Measurements from ENCODE around the gene MAN1C1.

The MAN1C1 gene

DNA sequence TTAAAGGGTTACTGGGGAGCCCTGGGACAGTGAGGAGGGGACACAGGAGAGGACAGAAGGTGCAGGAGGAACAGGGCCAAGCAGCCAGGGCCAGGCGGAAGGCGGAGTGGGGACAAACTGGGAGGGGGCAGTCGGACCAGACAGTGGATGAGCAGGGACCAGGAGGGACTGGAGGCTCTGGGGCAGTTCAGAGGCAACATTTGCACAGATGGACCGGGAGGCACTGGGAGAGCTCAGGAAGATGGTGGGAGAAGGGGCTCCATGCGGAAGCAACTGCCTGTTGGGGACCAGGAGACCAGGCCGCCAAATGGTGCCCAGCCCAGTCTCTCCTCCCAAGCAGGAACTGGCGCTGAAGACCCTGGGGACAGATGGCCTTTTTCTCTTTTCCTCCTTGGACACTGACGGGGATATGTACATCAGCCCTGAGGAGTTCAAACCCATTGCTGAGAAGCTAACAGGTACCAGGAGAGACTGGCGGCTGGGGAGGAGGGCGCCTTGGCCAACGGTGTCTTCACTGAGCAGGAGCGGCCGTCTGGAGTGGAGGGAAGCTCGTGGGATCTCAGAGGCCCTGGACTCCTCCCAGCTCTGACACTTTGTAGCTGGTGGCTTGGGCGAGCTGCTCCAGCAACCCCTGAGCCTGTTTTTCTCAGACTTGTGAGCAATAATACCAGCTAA is 184.2 kb downstream of the MAN1C1 start:
- DNase-seq (ENCODE audit: low read depth, low spot score): no peak

DNA sequence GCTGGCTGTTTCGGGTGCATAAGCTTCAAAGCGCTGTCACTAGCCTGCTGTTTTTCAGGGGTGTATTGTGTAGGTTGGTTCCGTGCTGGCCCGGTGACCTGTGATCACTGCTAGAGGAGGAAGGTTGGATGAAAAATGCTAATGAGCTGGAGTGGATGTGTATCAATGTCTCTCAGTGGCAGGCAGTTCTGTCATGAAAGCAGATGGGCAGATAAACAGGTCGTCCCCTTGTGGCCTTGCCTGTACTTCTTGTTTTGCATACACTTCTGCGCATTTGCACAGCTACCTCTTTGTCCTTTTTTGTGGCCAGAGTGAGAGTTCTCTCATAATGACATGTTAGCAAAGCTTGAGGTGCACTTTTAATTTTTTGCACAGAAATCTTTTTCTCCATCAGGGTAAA is 186.3 kb downstream of the MAN1C1 start:
- no peak for DNase-seq (ENCODE audit: low read depth, low spot score)

DNA sequence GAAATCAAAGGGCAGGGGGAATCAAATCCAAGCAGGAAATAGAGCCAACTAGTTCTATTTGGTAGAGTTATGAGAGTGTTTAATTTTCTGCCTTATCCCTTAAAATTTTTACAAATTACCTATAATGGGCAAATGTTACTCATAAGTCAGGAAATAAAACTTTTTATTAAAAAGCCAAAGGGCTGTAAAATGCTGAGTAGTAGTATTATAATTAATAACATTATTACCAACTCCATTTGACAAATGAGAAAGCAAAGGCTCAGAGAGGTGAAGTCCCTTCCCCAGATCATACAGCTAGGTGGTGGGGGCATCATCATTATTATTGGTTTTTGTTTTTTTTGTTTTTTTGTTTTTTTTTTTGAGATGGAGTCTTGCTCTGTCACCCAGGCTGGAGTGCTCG is 186.8 kb downstream of the MAN1C1 start:
- no peak for DNase-seq (ENCODE audit: low read depth, low spot score)

GRCh38 chr1:25804244-25804963 is 187.8 kb downstream of the MAN1C1 start:
- DNase-seq (ENCODE audit: low read depth, low spot score): no peak

GRCh38 chr1:25804964-25805862 is 188.6 kb downstream of the MAN1C1 start:
- DNase-seq (ENCODE audit: low read depth, low spot score): no peak

- no peak for DNase-seq (ENCODE audit: low read depth, low spot score)
Observed at GRCh38 chr1:25805863-25806225, 189.3 kb downstream of the MAN1C1 start.

DNA sequence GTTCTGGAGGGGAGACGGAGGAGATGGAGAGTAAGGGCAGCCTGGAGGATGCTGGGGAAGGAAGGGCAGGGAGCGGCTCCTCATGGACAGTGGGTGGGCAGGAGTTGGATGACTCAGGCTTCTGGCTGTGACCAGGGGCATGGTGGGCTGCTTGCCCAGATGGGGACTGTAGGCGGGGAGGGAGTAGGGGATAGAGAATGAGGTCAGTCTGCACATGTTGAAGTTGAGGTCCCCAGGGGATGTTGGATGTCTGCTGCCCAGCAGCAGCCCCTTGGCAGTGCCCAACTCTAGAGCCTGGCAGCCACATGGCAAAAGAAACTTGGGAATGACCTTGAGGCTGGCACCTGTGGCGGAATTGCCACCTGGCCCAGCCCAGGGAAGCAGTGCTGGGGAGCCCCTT is 189.8 kb downstream of the MAN1C1 start:
- DNase-seq (ENCODE audit: low read depth, low spot score): no peak

DNA sequence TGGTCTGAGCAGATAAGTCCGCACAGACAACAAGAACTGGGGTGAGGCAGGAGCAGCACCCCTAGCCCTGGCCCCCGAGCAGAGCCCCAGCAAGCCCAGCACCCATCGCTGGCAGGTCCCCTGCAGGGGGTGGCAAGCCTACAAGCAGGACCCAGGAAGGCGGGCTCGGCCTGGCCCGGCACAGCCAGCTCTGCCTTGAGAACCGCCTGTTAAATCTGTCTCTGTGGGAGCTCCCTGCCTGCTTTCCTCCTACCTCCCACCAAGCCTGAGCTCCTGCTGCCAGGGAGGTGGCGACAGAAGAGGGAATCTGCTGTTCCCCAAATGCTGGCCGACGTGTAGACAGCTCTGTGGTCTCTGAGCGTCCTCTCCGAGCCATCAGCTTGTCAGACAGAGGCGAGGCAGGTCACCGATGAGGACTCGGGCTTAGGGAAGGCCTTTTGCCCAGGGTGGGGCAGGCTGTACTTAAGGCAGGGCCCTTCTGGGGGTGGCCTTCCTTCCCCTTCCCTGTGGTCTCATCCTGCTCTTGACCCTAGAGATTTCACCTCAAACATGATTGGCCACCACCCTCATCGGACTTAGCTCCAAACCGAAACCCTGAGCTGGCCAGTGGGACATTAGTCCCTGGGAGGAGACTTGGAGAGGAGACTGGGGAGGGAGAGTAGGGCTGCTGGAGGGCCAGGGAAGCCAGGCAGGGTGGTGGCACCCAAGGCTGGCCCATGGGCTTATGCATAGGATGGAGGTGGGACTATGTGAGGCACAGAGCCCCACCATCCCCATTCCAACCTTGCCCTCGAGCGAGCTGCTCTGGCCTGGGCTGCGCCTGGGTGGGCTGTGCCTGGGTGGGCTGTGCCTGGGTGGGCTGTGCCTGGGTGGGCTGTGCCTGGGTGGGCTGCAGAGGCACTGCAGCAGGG is 191.1 kb downstream of the MAN1C1 start:
- no peak for DNase-seq (ENCODE audit: low read depth, low spot score)

GRCh38 chr1:25808481-25809244 is 192.1 kb downstream of the MAN1C1 start:
- no peak for DNase-seq (ENCODE audit: low read depth, low spot score)

DNA sequence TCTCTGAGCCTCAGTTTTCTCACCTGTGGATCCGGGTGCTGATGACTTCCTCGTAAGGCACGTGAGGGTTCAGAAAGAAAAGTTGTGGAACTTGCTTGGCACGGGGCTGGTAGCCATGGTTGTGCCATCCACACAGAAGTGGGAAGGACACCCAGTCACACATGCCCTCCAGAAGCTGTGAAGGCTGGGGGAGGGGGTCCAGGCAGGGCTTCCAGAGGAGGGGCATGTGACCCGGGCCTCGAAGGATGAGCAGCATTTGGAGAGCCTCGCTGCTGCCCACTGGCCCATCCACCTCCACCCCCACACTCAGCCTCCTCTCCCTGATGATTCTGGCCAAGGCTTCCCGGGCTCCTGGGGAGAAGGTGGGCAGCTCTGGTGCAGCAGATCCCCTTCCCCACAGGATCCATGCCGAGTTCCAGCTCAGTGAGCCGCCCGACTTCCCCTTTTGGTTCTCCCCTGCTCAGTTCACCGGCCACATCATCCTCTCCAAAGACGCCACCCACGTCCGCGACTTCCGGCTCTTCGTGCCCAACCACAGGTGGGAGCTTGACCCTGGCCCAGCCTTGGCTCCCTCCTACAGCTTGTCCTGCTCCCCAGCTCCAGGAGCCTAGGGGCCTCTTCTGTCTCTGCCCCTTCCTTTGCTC is 192.8 kb downstream of the MAN1C1 start:
- no peak for DNase-seq (ENCODE audit: low read depth, low spot score)

DNA sequence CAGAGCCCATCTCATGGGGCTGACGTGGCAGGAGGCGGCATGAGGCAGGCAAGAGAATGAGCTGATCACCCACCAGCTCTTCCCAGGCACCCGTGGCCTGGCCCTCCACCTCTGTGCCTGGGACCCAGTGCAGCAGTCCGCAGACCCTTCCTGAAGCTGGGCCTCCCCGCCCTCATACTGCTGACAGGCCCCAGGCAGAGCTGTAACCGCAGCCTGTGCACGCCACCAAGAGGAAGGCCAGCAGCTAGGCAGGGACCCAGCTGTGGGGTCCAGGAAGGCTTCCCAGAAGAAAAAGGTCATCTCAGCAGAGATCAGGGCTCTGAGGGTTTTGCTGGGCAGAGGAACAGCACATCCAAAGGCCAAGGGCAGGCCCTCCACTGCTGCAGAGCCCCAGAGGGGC is 193.3 kb downstream of the MAN1C1 start:
- no peak for DNase-seq (ENCODE audit: low read depth, low spot score)

- DNase-seq (ENCODE audit: low read depth, low spot score): no peak
Observed at GRCh38 chr1:25810341-25811299, 194.0 kb downstream of the MAN1C1 start.

- no peak for DNase-seq (ENCODE audit: low read depth, low spot score)
Observed at GRCh38 chr1:25811384-25812082, 194.9 kb downstream of the MAN1C1 start.

DNA sequence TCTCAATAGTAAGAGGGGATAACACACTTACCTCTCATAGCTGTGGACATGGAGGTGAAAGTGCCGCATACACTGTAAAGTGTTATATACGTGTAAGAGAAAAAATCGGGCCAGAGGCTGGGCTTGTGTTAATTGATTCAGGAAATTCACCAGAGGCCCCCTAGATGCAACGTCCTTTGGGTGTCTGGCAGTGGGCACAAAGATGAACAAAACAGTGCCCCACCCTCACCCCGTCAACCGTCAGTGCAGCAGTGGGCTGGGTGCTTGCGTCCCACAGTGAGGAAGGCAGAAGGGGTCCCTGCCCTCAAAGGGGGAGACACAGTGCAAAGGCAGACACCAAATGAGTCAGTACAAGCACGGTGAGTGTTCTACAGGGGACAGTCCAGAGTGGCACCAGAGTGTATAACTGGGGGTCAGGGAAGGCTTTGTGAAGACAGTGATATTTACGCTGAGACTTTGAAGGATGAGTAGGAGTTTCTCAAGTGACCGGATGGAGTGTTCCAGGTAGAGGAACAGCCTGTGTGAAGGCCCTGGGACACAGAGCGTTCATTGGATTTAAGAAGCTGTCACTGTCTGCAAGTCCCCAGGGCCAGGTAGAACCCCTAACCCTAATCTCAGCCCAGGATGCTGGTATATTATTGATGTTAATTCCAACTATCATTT is 196.6 kb downstream of the MAN1C1 start:
- no peak for DNase-seq (ENCODE audit: low read depth, low spot score)

DNA sequence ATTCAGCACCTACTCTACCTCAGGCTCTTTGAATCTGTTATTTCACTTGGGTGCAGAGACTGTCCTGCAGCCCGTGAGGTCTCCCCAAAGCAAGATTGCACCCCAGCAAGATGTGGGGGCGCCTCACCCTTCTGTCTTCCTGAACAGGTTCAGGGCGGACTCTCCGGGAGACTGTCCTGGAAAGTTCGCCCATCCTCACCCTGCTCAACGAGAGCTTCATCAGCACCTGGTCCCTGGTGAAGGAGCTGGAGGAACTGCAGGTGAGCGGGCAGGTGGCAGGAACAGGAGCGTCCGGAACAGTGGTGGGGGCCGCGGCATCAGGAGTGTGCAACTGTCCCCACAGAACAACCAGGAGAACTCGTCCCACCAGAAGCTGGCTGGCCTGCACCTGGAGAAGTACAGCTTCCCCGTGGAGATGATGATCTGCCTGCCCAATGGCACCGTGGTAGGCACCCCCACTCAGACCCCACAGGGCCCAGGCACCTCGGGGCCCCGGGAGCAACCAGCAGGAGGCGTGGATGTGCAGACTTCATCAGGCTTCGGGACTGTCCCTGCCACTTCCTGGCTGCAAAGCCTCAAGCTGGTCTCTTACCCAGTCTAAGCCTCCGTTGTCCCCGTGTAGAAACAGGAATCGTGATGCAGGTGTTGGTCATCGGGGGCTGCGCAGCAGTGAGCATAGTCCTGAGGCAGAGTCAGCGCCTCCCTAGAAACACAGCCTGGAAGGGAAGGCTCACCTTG is 197.3 kb downstream of the MAN1C1 start:
- no peak for DNase-seq (ENCODE audit: low read depth, low spot score)

DNA sequence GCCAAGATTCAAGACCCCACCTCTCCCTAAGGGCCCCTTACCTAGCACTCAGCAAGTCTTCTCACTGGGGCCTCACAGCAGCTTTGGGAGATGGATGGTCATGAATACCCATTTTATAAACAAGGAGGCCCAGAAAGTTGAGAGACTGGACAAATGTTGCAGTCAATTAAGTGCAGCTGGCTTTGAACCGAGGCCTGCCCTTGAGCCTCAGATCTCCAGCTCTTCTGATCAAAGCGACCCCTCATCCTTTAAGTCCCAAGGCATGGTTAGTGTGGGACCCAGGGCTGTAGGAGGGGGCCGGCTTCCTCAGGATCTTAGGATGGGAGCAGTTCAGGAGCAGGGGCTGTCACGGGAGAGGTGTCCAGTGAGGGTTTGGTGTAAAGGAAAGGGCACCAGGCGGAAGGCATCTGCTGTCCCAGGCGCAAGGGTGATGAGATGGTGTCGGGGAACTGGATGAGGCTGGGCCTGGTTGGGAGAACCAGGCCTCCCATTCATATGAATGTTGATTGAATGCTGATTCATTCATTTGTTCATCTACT is 198.0 kb downstream of the MAN1C1 start:
- DNase-seq (ENCODE audit: low read depth, low spot score): no peak

All from brain pericyte (primary cell).